ENCODE results near the gene CXCL6. TPM values are rescaled to one million over a fixed set of nuclear protein-coding genes. Genes with fewer than 3 reads are reported as not detected.

Gene CXCL6
- total RNA-seq, 4 donors from 2014 or later = 0.66 to 1.8 TPM; not detected in 2

DNA sequence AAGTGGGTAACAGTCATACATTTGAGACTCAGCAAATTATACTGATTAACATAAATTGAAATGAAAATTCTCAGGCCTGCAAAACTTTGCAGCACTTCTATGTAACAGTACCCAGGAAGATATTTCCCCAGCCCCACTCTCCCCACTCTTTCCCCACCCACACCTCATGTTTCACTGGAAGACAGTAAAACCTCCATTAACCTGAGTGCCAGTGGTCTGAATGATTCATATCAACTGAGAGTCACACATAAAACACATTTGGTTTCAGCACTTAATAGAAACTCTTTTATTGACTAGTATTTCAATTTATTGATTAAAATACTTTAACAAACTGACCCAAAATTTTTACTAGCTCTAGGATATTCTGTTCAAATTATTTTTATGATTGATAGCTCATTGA is 6.9 kb downstream of the CXCL6 start:
- Histone ChIP-seq H3K4me3 (no peak overlapping the region), H3K27ac (replicated peaks in 1 of 4) (no peak overlapping the region), H3K36me3 (no peaks in the 10 kb centered on the region), H3K9me3 (no peaks in the 10 kb centered on the region), H3K27me3 (peaks cover 0 to 11% (median 0%) of the 10 kb centered on the region in 4 donors), H3K4me1 (no peaks in the 10 kb centered on the region)
- TF ChIP-seq, protein P1, sequence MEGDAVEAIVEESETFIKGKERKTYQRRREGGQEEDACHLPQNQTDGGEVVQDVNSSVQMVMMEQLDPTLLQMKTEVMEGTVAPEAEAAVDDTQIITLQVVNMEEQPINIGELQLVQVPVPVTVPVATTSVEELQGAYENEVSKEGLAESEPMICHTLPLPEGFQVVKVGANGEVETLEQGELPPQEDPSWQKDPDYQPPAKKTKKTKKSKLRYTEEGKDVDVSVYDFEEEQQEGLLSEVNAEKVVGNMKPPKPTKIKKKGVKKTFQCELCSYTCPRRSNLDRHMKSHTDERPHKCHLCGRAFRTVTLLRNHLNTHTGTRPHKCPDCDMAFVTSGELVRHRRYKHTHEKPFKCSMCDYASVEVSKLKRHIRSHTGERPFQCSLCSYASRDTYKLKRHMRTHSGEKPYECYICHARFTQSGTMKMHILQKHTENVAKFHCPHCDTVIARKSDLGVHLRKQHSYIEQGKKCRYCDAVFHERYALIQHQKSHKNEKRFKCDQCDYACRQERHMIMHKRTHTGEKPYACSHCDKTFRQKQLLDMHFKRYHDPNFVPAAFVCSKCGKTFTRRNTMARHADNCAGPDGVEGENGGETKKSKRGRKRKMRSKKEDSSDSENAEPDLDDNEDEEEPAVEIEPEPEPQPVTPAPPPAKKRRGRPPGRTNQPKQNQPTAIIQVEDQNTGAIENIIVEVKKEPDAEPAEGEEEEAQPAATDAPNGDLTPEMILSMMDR (IDR thresholded peaks at IDR 0.05) = no peak
- no peak for TF ChIP-seq POLR2AphosphoS5 (IDR thresholded peaks at IDR 0.05)
- TF ChIP-seq POLR2A (IDR thresholded peaks at IDR 0.05; ENCODE audit: low read depth) = no peak
- no peak for TF ChIP-seq EP300 (IDR thresholded peaks at IDR 0.05)
- intact Hi-C loops (cut with DNase I) = no loop called here
- no peak for DNase-seq (ENCODE audit: extremely low spot score)

DNA sequence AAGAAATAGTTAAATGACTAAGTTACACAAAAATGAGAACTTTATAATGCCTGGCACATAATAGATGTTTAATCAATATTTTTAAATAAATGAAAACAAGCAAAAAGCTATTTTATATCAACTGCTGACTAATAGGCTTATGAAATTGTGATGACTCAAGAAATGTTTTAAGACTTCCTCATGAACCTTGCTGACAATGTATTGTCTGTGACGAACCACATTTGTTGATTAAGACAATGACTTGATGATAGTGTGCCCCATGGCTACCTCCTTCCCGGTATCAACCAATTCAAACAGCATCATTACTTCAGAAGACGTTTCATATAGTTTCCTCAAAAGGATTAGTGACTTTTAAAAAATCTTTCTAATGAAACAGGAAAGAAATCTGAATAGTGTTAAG is 7.9 kb downstream of the CXCL6 start:
- DNase-seq (ENCODE audit: extremely low spot score) = no peak
- H3K27ac ChIP-seq (replicated peaks in 1 of 4) = no peak overlapping the region
- intact Hi-C loops (cut with DNase I) = no loop called here
- H3K36me3 ChIP-seq = no peaks in the 10 kb centered on the region
- H3K9me3 ChIP-seq = no peaks in the 10 kb centered on the region
- peaks cover 0 to 3% (median 0%) of the 10 kb centered on the region in 4 donors for H3K27me3 ChIP-seq
- H3K4me1 ChIP-seq = no peaks in the 10 kb centered on the region
- no peak for TF ChIP-seq POLR2AphosphoS5 (IDR thresholded peaks at IDR 0.05)
- H3K4me3 ChIP-seq = no peak overlapping the region
- 68% methylated on average over 3 of the region's 3 CpGs for WGBS

DNA sequence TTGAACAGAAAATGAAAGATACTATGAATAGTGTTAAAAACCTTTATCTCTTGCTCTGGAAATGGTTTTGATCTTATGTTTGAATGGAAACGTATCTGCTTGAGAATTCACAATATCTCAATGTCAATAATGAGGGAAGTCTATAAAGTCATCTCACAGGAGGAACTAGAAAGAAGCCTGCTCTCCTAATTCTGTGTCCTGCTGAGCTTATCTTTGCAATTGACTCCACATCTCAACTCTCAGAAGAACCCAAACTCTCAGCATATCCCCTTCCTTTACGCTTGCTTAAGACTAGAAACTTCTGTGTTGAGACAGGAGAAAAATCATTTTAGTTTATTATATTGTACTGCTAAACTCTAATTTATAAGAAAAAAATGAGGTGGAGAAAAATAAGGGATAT is 8.3 kb downstream of the CXCL6 start:
- Histone ChIP-seq H3K27me3 (no peaks in the 10 kb centered on the region), H3K4me1 (no peaks in the 10 kb centered on the region), H3K4me3 (no peak overlapping the region), H3K27ac (replicated peaks in 1 of 4) (no peak overlapping the region), H3K36me3 (no peaks in the 10 kb centered on the region), H3K9me3 (no peaks in the 10 kb centered on the region)
- WGBS = 68% methylated on average over 2 of the region's 2 CpGs
- no peak for DNase-seq (ENCODE audit: extremely low spot score)
- intact Hi-C loops (cut with DNase I) = no loop called here
- TF ChIP-seq POLR2A (IDR thresholded peaks at IDR 0.05; ENCODE audit: low read depth) = no peak
- no peak for TF ChIP-seq EP300 (IDR thresholded peaks at IDR 0.05)
- TF ChIP-seq, protein P1 (IDR thresholded peaks at IDR 0.05) = no peak
- TF ChIP-seq POLR2AphosphoS5 (IDR thresholded peaks at IDR 0.05) = no peak

DNA sequence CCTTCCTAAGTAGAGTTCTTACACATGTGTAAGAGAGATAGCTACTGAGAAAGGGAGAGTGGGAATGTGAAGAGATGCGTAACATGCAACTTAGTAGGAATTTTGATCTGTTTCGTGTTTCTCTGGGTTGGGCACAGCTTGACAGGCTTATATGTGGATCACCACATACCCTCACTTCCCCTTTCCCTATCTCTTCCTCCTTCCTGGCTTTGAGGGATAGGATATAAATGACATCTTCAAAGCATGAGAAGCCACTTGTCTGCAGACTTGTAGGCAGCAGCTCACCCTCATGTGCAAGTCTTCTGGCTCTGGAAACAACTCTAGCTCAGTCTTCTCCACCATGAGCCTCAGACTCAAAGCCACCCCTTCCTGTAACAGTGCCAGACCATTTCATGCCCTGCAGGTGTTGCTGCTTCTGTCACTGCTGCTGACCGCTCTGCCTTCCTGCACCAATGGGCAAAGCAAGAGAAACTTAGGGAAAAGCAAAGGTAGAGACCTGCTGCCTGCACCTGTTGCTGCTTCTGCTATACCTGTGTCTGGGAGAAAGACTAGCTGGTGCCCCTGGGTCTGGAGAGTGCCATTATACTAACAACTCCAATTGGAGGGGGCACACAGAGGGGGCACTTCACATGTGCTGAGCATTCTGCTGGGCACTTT is 11.2 kb downstream of the CXCL6 start:
- H3K36me3 ChIP-seq = no peaks in the 10 kb centered on the region
- no peak for DNase-seq (ENCODE audit: extremely low spot score)
- peaks cover 0 to 5% (median 0%) of the 10 kb centered on the region in 4 donors for H3K27me3 ChIP-seq
- no peaks in the 10 kb centered on the region for H3K4me1 ChIP-seq
- no peaks in the 10 kb centered on the region for H3K9me3 ChIP-seq
- H3K4me3 ChIP-seq = no peak overlapping the region
- no peak overlapping the region for H3K27ac ChIP-seq (replicated peaks in 1 of 4)
- intact Hi-C loops (cut with DNase I) = no loop called here
- WGBS = 90% methylated on average over 3 of the region's 3 CpGs
- no peak for TF ChIP-seq EP300 (IDR thresholded peaks at IDR 0.05)
- TF ChIP-seq, protein P1 (IDR thresholded peaks at IDR 0.05) = no peak
- TF ChIP-seq POLR2AphosphoS5 (IDR thresholded peaks at IDR 0.05) = no peak
- TF ChIP-seq POLR2A (IDR thresholded peaks at IDR 0.05; ENCODE audit: low read depth) = no peak

- 73% methylated on average over 1 of the region's 1 CpG for WGBS
- Histone ChIP-seq H3K9me3 (no peaks in the 10 kb centered on the region), H3K4me3 (no peak overlapping the region), H3K36me3 (no peaks in the 10 kb centered on the region), H3K4me1 (peaks cover 0 to 4% (median 3%) of the 10 kb centered on the region in 4 donors), H3K27me3 (peaks cover 0 to 11% (median 0%) of the 10 kb centered on the region in 4 donors), H3K27ac (replicated peaks in 1 of 4) (no peak overlapping the region)
- DNase-seq (ENCODE audit: extremely low spot score) = no peak
- intact Hi-C loops (cut with DNase I) = no loop called here
- TF ChIP-seq POLR2A (IDR thresholded peaks at IDR 0.05; ENCODE audit: low read depth) (no peak), EP300 (IDR thresholded peaks at IDR 0.05) (no peak), POLR2AphosphoS5 (IDR thresholded peaks at IDR 0.05) (no peak)
- TF ChIP-seq, protein P1 (IDR thresholded peaks at IDR 0.05) = no peak
These were observed 11.8 kb downstream of the CXCL6 start for GRCh38 chr4:73848183-73848777.
